ENCODE measurements around the gene IGFBP1.

- TF ChIP-seq CTCF (IDR thresholded peaks at IDR 0.05) (no peak), POLR2A (IDR thresholded peaks at IDR 0.05) (no peak)
These were observed 35.5 kb downstream of the IGFBP1 start for GRCh38 chr7:45923818-45924217.

All from thyroid gland (tissue), 4 donors.